MM.1S (cell line): ENCODE results near the gene RBM34.

ENCODE experiments used
- EZH2 ChIP-seq: fragments of 300-600 bp; sonication (generic); optimal IDR thresholded peaks from 2 replicates; pipeline ENCODE3; 2017; ENCODE audit warnings: low read depth, mild to moderate bottlenecking, antibody characterized with exemption, low read length, mixed read lengths
- EZH2phosphoT487 ChIP-seq: fragments of 300-600 bp; sonication (generic); IDR thresholded peaks from 2 replicates; pipeline ENCODE4 v1.6.1; 2018; ENCODE audit warnings: antibody characterized with exemption, low read length
- TF ChIP-seq, protein P1 (sequence below): fragments of 300-600 bp; sonication (generic); IDR thresholded peaks from 2 replicates; pipeline ENCODE4 v1.5.1; 2016; ENCODE audit warnings: antibody characterized with exemption, low read length, mixed read lengths

DNA sequence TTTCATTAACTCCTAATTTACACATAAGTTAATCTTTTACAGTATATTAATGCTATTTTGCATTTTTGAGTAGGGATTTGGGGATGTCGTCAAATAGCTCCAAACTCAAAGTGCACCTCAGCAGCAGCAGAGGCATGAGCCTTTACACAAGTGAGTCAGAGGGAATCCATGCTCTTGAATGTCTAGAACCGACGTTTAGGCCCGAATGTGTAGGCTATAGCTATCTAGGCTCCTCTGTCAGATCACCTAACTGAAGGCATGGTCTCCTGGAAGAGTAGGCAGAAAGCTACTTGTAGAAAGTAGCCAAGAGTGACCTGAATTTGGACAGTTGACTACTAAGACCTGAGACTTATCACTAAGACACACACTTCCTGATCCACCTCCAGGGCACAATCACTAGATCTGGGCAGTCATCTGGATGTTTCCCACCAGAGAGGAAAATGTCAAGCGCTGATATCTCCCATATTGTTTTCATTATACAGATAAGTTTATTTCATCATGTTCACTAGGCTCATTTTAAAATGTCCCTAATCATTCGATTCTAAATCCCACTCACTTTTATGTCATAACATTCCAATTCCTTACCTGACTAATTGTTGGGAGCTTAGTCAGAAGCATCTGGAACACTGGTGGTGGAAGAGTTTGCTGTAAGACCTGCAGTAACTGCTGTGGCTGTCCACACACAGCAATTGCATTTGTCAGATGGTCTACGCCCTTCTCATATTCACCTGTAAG, 47.7 kb downstream of the RBM34 start:
- TF ChIP-seq, protein P1, sequence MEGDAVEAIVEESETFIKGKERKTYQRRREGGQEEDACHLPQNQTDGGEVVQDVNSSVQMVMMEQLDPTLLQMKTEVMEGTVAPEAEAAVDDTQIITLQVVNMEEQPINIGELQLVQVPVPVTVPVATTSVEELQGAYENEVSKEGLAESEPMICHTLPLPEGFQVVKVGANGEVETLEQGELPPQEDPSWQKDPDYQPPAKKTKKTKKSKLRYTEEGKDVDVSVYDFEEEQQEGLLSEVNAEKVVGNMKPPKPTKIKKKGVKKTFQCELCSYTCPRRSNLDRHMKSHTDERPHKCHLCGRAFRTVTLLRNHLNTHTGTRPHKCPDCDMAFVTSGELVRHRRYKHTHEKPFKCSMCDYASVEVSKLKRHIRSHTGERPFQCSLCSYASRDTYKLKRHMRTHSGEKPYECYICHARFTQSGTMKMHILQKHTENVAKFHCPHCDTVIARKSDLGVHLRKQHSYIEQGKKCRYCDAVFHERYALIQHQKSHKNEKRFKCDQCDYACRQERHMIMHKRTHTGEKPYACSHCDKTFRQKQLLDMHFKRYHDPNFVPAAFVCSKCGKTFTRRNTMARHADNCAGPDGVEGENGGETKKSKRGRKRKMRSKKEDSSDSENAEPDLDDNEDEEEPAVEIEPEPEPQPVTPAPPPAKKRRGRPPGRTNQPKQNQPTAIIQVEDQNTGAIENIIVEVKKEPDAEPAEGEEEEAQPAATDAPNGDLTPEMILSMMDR: no peak
- no peak for TF ChIP-seq EZH2
- no peak for TF ChIP-seq EZH2phosphoT487
